ENCODE measurements around the gene UBE2S. TPM values are rescaled to one million over a fixed set of nuclear protein-coding genes. Genes with fewer than 3 reads are reported as not detected.

The UBE2S gene
- total RNA-seq, 4 donors from 2014 or later, result 8.0 to 16.2 (median 9.9) TPM

GRCh38 chr19:55400281-55401087 is 7.1 kb downstream of the UBE2S start:
- TF ChIP-seq CTCF (IDR thresholded peaks at IDR 0.05) (no peak), POLR2A (IDR thresholded peaks at IDR 0.05) (no peak), EP300 (IDR thresholded peaks at IDR 0.05) (no peak)
- DNase-seq (ENCODE audit: low spot score in 2 of 2), result no peak
- Histone ChIP-seq H3K4me3 (no peak overlapping the region), H3K9me3 (no peaks in the 10 kb centered on the region), H3K36me3 (peaks cover 0 to 50% (median 7%) of the 10 kb centered on the region in 3 donors), H3K4me1 (peaks cover 0 to 13% (median 4%) of the 10 kb centered on the region in 4 donors), H3K27ac (no peak overlapping the region), H3K27me3 (no peaks in the 10 kb centered on the region)
- WGBS, 2 donors, result 79 to 81% methylated on average over 14 of the region's 14 CpGs

- no peaks in the 10 kb centered on the region for H3K9me3 ChIP-seq
- H3K36me3 ChIP-seq, result peaks cover 0 to 31% (median 7%) of the 10 kb centered on the region in 3 donors
- H3K27me3 ChIP-seq, result no peaks in the 10 kb centered on the region
- H3K4me1 ChIP-seq, result peaks cover 0 to 10% (median 4%) of the 10 kb centered on the region in 4 donors
- WGBS, 2 donors, result 84 to 85% methylated on average over 12 of the region's 12 CpGs
- DNase-seq (ENCODE audit: low spot score in 2 of 2), result no peak
- TF ChIP-seq POLR2A (IDR thresholded peaks at IDR 0.05), result no peak
- no peak for TF ChIP-seq CTCF (IDR thresholded peaks at IDR 0.05)
- TF ChIP-seq EP300 (IDR thresholded peaks at IDR 0.05), result no peak
- H3K4me3 ChIP-seq, result no peak overlapping the region
- no peak overlapping the region for H3K27ac ChIP-seq
Measured at GRCh38 chr19:55398200-55398925, 9.2 kb downstream of the UBE2S start.

- no peak for TF ChIP-seq CTCF (IDR thresholded peaks at IDR 0.05)
- TF ChIP-seq POLR2A (IDR thresholded peaks at IDR 0.05), result no peak
- no peak for TF ChIP-seq EP300 (IDR thresholded peaks at IDR 0.05)
- Histone ChIP-seq H3K9me3 (no peaks in the 10 kb centered on the region), H3K27ac (no peak overlapping the region), H3K36me3 (peaks cover 0 to 49% (median 4%) of the 10 kb centered on the region in 3 donors), H3K4me3 (no peak overlapping the region), H3K4me1 (peaks cover 0 to 37% (median 9%) of the 10 kb centered on the region in 4 donors), H3K27me3 (no peaks in the 10 kb centered on the region)
- no peak for DNase-seq (ENCODE audit: low spot score in 2 of 2)
- WGBS, 2 donors, result 63 to 64% methylated on average over 18 of the region's 18 CpGs
Measured at GRCh38 chr19:55392820-55393761, 14.5 kb downstream of the UBE2S start.

GRCh38 chr19:55391702-55392615 is 15.6 kb downstream of the UBE2S start:
- peaks cover 0 to 60% (median 12%) of the 10 kb centered on the region in 3 donors for H3K36me3 ChIP-seq
- H3K27me3 ChIP-seq, result no peaks in the 10 kb centered on the region
- H3K9me3 ChIP-seq, result no peaks in the 10 kb centered on the region
- 67 to 79% methylated on average over 18 of the region's 18 CpGs for WGBS, 2 donors
- no peak overlapping the region for H3K4me3 ChIP-seq
- TF ChIP-seq EP300 (IDR thresholded peaks at IDR 0.05), result no peak
- TF ChIP-seq POLR2A (IDR thresholded peaks at IDR 0.05), result no peak
- no peak for TF ChIP-seq CTCF (IDR thresholded peaks at IDR 0.05)
- H3K4me1 ChIP-seq, result peaks cover 0 to 49% (median 21%) of the 10 kb centered on the region in 4 donors
- H3K27ac ChIP-seq, result peak overlapping the region in 2 of 4 donors; percentile 13 to 28
- DNase-seq (ENCODE audit: low spot score in 2 of 2), result no peak

Data from tibial nerve (tissue), 4 donors.